ENCODE measurements around the gene EIF4EBP2.

The EIF4EBP2 gene

GRCh38 chr10:70433581-70434280 lies 29.8 kb downstream of the EIF4EBP2 start:
- DNase-seq = no peak

DNA sequence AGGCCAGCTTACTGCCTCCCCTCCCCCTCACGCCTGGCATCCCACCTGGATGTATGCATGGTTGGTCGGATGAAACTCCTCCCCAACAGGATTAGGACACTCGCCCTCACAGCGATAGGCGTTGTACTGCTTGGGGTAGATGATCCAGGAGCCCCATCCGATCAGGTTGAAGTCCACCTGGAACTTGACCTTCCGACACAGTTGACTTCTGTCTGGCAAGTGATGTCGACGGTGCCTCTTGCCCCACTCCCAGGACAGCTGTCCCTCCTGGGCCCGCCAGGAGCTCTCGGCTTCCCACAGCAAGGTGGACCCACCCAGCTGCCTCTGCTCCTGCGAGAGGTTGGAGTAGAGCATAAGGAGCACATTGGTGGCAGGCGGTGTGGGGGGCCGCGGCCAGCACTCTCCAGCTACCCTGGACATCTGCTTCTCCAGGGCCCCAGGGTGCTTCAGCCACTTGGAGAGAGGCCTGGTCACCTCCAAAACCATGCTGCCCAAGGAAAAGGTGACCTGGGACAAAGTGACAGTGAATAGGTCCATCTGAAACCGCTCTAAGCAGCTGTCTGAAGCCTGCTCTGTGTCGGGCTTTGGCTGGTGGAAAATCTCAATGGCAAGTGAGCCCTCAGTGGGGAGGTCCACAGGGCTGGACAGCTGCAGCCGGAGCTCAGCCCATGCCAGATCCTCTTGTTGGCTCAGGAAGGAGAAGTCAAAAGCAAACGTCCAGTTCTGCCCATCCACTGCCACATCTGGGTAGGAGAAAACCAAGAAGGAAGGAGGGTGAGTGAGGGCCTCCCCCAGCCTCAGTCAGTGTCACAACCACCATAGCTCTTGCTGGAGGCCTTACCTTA lies 31.5 kb downstream of the EIF4EBP2 start:
- DNase-seq = no peak

- no peak for DNase-seq
These were observed 33.8 kb downstream of the EIF4EBP2 start for GRCh38 chr10:70437721-70438120.

DNA sequence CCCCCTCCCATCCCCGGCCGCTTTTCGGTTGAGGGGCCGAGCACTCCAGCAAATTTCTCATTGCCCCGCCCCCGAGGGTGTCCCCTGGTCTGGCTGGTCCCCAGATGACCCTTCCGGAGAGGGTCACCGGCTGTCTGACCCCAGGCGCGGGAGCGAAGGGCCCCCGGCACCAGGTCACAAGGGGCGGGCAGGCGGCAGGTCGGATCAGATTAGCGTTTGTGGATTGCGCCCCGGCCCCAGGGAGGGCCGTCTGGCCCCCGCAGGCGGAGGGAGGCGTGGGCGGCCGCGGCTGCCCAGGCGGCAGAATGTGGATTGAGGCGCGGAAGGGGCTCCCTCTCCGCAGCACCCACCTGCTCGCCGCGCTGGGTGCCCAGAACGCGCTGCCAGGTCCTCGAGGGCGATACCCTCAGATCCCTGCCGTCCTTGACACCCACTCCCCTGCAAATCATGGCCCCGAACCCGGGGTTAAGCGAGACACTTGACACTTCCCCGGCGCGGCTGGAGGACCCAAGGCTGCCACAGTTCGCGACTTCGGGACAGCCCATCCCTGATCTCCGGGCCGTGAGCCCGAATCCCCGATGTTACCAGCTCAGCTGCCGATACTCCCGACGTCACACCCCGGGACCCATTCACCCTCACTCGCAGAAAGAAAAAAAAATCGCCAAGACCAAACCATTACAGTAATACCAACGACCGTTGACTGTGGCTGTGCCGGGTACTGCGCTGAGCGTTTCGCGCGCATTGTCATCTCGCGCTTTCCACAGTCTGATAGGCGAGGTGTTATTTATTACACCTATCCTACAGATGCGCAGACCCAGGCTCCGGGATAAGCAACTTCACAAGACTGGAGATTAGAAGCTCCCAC lies 36.6 kb downstream of the EIF4EBP2 start:
- DNase-seq = no peak

DNA sequence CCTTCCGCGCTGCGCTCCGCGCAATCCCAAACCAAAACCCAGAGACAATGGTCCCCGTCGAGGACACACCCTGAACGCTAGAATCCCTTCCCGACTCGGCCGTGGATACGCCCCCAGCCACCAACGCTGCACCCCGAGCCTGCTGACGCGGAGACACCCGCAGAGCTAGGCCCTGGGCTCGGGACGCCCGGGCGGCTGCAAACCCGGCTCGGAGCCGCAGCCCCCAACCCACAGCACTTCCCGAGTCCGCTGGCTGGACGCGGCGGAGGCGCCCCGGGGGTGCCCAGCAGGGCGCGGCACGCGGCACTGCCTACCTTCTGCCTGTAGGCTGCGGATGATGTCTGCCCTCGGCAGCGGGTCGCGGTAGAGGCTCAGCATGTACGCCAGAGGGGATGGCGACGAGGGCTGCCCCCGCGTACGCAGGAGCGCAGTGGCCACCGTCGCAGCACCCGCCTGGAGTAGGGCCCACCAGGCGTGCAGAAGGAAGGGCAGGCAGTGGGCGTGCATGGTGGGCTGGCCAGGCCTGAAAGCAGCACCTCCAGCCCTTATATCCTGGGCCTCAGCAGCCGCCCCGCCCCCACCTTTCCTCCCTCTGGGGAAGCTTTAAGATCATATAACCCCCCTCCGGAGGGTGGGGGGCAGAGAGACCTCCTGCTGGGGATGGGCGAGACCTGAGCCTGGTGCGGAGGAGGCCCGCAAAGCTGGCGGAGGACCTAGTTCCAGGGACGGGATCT lies 37.4 kb downstream of the EIF4EBP2 start, which contains the start of gene NODAL:
NODAL (minus strand) TSS at position 521 of the 734 bp plus-strand sequence; CDS start at position 507, 14 bp downstream.
- DNase-seq = no peak

GRCh38 chr10:70441895-70442309 lies 38.0 kb downstream of the EIF4EBP2 start:
- no peak for DNase-seq

DNA sequence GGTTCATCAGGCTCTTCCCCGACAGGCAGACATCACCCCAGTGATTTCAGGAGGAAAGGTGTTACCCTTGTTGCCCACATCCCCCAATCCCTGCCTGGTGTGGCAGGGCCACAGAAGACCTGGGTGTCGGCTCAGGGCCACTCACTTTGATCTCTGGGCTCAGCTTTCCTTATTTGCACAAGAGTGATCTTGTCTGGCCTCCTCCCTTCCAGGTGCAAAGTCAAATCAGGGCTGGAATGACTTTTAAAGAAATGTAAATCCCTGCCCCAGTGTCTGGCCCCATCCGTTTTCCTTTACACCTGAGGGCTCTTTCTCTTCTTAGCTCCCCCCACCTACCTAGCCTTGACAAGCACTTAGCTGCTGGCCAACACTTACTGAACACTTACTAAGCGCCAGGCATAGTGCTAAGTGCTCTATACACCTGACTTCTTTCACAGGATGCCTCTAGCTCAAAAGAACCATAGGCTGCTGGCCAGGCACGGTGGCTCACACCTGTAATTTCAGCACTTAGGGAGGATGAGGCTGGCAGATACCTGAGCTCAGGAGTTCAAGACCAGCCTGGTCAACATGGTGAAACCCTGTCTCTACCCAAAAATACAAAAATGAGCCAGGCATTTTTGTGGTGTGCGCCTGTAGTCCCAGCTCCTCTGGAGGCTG lies 38.5 kb downstream of the EIF4EBP2 start:
- no peak for DNase-seq

DNA sequence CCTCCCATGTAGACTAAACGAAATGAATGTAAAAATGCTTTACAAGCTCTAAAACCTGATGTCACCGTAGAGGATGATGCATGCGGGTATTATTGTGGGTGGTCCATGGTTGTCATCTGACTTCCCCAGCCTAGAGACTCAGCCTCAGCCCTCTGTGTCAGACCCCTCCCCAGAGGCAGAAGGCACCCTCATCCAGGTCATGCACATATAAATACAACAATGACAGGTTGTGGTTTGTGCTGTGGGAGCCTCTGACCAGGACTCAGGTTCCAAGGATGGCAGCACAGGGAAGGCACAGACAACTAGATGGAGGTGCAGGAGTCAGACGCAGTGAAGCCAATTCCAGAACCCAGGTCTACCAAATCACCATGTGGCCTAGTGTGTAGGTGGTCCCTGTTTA lies 40.8 kb downstream of the EIF4EBP2 start:
- DNase-seq = no peak

GRCh38 chr10:70445718-70446657 lies 42.0 kb downstream of the EIF4EBP2 start:
- no peak for DNase-seq

DNA sequence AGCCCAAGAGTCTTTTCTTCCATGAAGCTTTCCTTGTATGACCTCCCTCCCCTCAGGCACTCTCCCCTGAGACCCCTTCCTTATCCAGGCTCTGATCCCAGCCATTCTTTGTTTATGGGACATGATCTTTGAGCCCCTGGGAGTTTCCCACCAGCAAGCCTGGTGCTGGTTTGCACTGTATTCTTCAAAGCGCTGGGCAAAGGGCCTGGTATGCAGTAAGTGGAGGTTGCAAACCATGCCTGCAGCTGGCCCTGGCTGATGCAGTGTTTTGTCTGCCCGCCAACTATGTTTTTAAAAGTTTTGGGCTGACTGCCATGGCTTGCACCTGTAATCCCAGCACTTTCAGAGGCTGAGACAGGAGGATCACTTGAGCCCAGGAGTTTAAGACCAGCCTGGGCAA lies 44.3 kb downstream of the EIF4EBP2 start:
- DNase-seq = peak; percentile 3

- no peak for DNase-seq
These were observed 51.3 kb downstream of the EIF4EBP2 start for GRCh38 chr10:70455213-70455630.

GRCh38 chr10:70456164-70456563 lies 52.2 kb downstream of the EIF4EBP2 start:
- no peak for DNase-seq

- no peak for DNase-seq
These were observed 53.9 kb downstream of the EIF4EBP2 start for GRCh38 chr10:70457759-70458305.

DNA sequence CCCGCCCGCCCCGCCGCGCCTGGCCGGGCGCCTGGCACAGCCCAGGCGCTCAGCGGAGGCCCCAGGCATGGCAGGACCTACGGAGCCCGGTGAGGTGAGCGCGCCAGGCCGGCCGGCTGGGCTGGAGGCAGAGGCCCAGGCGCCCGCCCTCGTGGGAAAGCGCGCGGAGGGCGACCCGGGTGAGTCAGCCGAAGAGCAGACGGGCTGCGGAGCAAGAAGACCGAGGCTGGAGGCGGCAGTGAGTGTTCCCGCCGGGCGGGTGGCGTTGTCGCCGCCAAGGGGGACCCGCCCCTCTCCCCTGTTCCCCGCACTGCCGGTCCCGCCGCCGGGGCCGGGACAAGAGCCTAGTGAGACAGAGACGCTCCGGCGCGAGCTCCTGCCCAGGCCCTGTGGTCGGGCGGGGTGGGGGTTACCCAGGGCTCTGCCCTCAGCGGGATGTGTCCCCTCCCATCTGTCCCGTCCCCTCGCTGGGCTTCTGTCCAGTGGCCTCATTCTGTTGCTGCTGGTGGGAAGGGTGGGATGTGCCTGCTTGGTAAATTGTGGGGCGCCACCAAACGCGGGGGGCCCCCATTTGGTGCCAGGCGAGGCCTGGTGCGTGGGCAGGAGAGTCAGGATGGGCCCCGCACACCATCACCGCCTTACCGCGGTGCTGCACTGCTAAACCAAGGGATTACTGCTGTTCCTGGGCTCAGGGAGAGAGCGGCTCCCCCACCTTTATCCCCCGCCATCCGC lies 54.5 kb downstream of the EIF4EBP2 start:
- DNase-seq = no peak

- no peak for DNase-seq
These were observed 55.3 kb downstream of the EIF4EBP2 start for GRCh38 chr10:70459061-70459773.

DNA sequence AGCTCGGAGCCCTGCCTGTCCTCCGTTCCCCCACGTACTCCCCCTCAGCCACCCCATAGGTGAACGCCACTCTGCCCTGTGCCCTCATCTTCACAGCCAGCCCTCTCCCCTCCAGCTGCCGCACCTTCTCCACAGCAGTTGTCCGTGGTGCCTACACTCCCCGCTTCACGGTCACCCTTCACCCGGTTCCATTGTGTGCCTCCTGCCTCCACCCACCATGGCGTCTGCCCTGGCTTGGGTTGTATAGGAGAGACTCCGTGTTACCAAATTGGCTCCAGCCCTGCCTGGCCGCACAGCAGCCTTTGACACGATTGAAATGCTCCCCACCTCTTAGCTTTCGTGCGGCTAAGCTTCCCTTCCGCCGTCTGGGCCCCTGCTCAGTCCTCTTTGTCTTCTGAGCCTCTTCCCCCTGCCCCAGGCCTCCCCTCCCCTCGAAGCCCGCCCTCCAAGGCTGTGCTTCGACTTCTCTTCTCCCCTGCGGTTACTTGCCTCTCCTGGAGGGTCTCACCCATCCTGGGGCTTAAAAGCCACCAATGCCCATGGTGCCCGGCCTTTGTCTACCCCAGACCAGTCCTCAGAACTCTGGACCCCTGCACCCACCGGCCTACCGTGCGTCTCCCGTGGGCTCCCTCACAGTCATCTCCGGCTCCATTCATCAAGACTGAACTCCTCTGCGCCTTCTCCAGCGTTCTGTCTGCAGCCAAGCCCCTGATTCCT lies 56.0 kb downstream of the EIF4EBP2 start:
- no peak for DNase-seq

DNA sequence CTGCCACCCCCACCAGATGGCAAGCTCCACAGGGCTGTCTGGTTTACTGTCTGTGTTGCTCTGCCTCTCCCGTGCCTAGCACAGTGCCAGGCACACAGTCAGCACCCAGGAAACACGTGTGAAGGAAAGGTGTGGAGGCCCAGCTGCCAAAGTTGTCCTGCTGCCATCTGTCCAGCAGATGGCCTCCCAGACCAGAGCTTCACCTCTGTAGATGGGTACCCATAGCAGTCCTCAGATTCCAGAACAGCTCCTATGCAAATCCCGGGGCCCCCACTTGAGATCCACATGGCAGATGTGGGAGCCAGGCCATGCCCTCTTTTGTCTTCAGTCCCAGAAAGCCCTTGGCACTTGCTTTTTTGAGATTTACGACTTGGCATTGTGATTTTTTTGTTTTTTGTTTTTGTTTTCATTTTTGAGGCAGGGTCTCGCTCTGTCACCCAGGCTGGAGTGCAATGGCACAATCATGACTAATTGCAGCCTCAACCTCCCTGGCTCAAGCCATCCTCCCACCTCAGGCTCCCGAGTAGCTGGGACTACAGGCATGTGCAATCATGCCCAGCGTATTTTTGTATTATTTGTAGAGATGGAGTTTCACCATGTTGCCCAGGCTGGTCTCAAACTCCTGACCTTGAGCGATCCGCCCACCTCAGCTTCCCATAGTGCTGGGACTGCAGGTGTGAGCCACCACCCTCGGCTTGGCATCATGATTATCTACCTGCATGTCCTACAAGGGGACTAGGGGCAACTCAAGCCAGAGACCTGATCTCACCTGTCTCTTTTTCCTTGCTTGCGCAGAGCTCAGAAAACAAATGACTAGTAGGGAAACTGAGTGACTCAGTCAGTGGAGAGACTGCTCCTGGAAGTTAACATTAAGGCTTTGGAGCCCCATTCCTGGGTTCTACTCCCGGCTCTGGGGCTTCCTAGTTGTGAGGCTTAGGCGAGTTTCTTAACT lies 57.7 kb downstream of the EIF4EBP2 start:
- peak; percentile 6 for DNase-seq

All from NCI-H1105 (cell line).